HepG2 (cell line): Measurements from ENCODE around the gene SNRNP27. TPM values are rescaled to one million over a fixed set of nuclear protein-coding genes. Genes with fewer than 3 reads are reported as not detected.

Experiments used
- AGO2 ChIP-seq: fragments of 200-400 bp; formaldehyde crosslinking; optimal IDR thresholded peaks from 2 replicates; pipeline ENCODE3; 2017; ENCODE audit warnings: mild to moderate bottlenecking, low read depth, low read length, moderate library complexity
- E2F2 ChIP-seq: sonication (generic); formaldehyde crosslinking; IDR thresholded peaks from 2 replicates; pipeline ENCODE4 v1.4.0; 2020; ENCODE audit warnings: missing genetic modification reagents, borderline replicate concordance
- EED ChIP-seq: sonication (generic); formaldehyde crosslinking; IDR thresholded peaks from 2 replicates; pipeline ENCODE4 v1.5.0; 2020; ENCODE audit warnings: mild to moderate bottlenecking, missing genetic modification reagents
- ELF3 ChIP-seq: IDR thresholded peaks from 2 replicates; pipeline ENCODE4 v1.6.1; 2016; ENCODE audit warnings: missing genetic modification reagents, missing compliant biosample characterization
- GPN1 ChIP-seq: sonication (generic); formaldehyde crosslinking; IDR thresholded peaks from 2 replicates; pipeline ENCODE4 v1.5.1; 2020; ENCODE audit warnings: missing genetic modification reagents, borderline replicate concordance
- HDAC2 ChIP-seq: sonication (generic); formaldehyde crosslinking; IDR thresholded peaks from 2 replicates; pipeline ENCODE4 v1.4.0; 2020; ENCODE audit warnings: missing genetic modification reagents
- HMG20B ChIP-seq: conservative IDR thresholded peaks from 2 replicates; pipeline ENCODE4 v1.6.1; 2016; ENCODE audit warnings: missing genetic modification reagents, missing compliant biosample characterization
- ISL2 ChIP-seq: sonication (generic); formaldehyde crosslinking; IDR thresholded peaks from 2 replicates; pipeline ENCODE4 v1.5.0; 2020; ENCODE audit warnings: missing genetic modification reagents
- NKX3-1 ChIP-seq: sonication (generic); formaldehyde crosslinking; IDR thresholded peaks from 2 replicates; pipeline ENCODE4 v1.5.0; 2020; ENCODE audit warnings: missing genetic modification reagents
- PHF21A ChIP-seq: sonication (generic); formaldehyde crosslinking; IDR thresholded peaks from 2 replicates; pipeline ENCODE4 v1.5.0; 2020; ENCODE audit warnings: mild to moderate bottlenecking, missing genetic modification reagents
- POLR2AphosphoS2 ChIP-seq: IDR thresholded peaks from 2 replicates; pipeline ENCODE4 v1.6.1; 2011; ENCODE audit warnings: low read depth, low read length, improper control_type of control experiment
- RORA ChIP-seq: sonication (generic); formaldehyde crosslinking; IDR thresholded peaks from 2 replicates; pipeline ENCODE4 v1.5.0; 2020; ENCODE audit warnings: mild to moderate bottlenecking, missing genetic modification reagents, moderate library complexity
- SIN3B ChIP-seq: fragments of 150-350 bp; IDR thresholded peaks from 2 replicates; pipeline ENCODE4 v1.6.1; 2014; ENCODE audit warnings: low read length
- THYN1 ChIP-seq: sonication (generic); formaldehyde crosslinking; IDR thresholded peaks from 2 replicates; pipeline ENCODE4 v1.8.1; 2023; ENCODE audit warnings: low read depth, mild to moderate bottlenecking, moderate library complexity, missing genetic modification reagents, borderline replicate concordance
- TRAFD1 ChIP-seq: sonication (generic); formaldehyde crosslinking; IDR thresholded peaks from 2 replicates; pipeline ENCODE4 v1.5.1; 2020; ENCODE audit warnings: missing genetic modification reagents, mild to moderate bottlenecking, borderline replicate concordance
- ZBTB10 ChIP-seq: sonication (generic); formaldehyde crosslinking; IDR thresholded peaks from 2 replicates; pipeline ENCODE4 v1.4.0; 2020; ENCODE audit warnings: missing genetic modification reagents, borderline replicate concordance
- ZFP62 ChIP-seq: sonication (generic); formaldehyde crosslinking; IDR thresholded peaks from 2 replicates; pipeline ENCODE4 v1.4.0; 2020; ENCODE audit warnings: missing genetic modification reagents
- ZNF207 ChIP-seq: fragments of 450-650 bp; IDR thresholded peaks from 2 replicates; pipeline ENCODE4 v1.6.1; 2016; ENCODE audit warnings: antibody characterized with exemption, borderline replicate concordance
- ZNF292 ChIP-seq: sonication (generic); formaldehyde crosslinking; IDR thresholded peaks from 2 replicates; pipeline ENCODE4 v1.8.1; 2022; ENCODE audit warnings: mild to moderate bottlenecking, low read depth, missing genetic modification reagents, borderline replicate concordance
- ZNF30 ChIP-seq: sonication (generic); formaldehyde crosslinking; IDR thresholded peaks from 2 replicates; pipeline ENCODE4 v1.5.0; 2020; ENCODE audit warnings: mild to moderate bottlenecking, missing genetic modification reagents
- ZNF329 ChIP-seq: sonication (generic); formaldehyde crosslinking; IDR thresholded peaks from 2 replicates; pipeline ENCODE4 v1.9.0; 2021; ENCODE audit warnings: low read depth, mild to moderate bottlenecking, missing genetic modification reagents
- ZNF354B ChIP-seq: sonication (generic); formaldehyde crosslinking; IDR thresholded peaks from 2 replicates; pipeline ENCODE4 v1.8.0; 2022; ENCODE audit warnings: mild to moderate bottlenecking, missing genetic modification reagents
- ZNF432 ChIP-seq: sonication (generic); formaldehyde crosslinking; IDR thresholded peaks from 2 replicates; pipeline ENCODE4 v1.5.0; 2020; ENCODE audit warnings: missing genetic modification reagents, mild to moderate bottlenecking, borderline replicate concordance
- ZNF598 ChIP-seq: sonication (generic); formaldehyde crosslinking; IDR thresholded peaks from 2 replicates; pipeline ENCODE4 v1.5.1; 2020; ENCODE audit warnings: mild to moderate bottlenecking, missing genetic modification reagents, borderline replicate concordance
- ZNF788 ChIP-seq: sonication (generic); formaldehyde crosslinking; IDR thresholded peaks from 2 replicates; pipeline ENCODE4 v1.5.0; 2020; ENCODE audit warnings: mild to moderate bottlenecking, missing genetic modification reagents, borderline replicate concordance
- polyA plus RNA-seq, 8 experiments: library from polyadenylated mRNA; depleted of rRNA in 3 of 8; stranded (reverse) in 7 of 8; unstranded in 1 of 8; fragments of >200 nt; fragmentation: Illumina TruSeq in 4 of 8; extraction: Trizol in 4 of 8; gene quantifications; 2 replicates each; pipeline versions ENCODE4 v1.2.1 to v1.2.3, GENCODE V29; 2011 to 2016; ENCODE audit warnings: low read depth in 4 of 8, missing spikeins in 1 of 8, mixed read lengths in 1 of 8; ENCODE audit not compliant: insufficient read depth in 1 of 8
- total RNA-seq, 5 experiments: library from RNA; depleted of rRNA; stranded (reverse); fragments of >200 nt; fragmentation: Illumina TruSeq; extraction: Trizol; gene quantifications; 2 replicates each; pipeline ENCODE4 v1.2.3, GENCODE V29; 2016; ENCODE audit warnings: low read depth in 1 of 5

Gene SNRNP27
- total and polyA plus RNA-seq, 2 of the 13 experiments (the other 11 are each of a cell fraction or from before 2014, with no cell fraction given): 49.8 to 54.6 TPM

- TF ChIP-seq RORA: no peak; the same call in 1 of the 2 replicates
- no peak for TF ChIP-seq ZNF207
- TF ChIP-seq AGO2: no peak
- TF ChIP-seq POLR2AphosphoS2: no peak
- TF ChIP-seq GPN1 (CRISPR knock-in tag): peak; percentile 38; the same call in 1 of the 2 replicates
- TF ChIP-seq ZNF30 (CRISPR knock-in tag): no peak
- TF ChIP-seq PHF21A (CRISPR knock-in tag): peak; percentile 32
- TF ChIP-seq ZNF432: no peak
- peak; percentile 96 for TF ChIP-seq ELF3 (CRISPR knock-in tag)
- TF ChIP-seq ZNF788: peak; percentile 93
- TF ChIP-seq ZNF329: 0 out of 2 replicates have a peak, but pooled peaks have one; percentile 35
- no peak for TF ChIP-seq THYN1 (CRISPR knock-in tag)
- peak; percentile 90 for TF ChIP-seq HDAC2 (CRISPR knock-in tag)
- no peak for TF ChIP-seq ZFP62
- peak; percentile 91 for TF ChIP-seq SIN3B
- TF ChIP-seq NKX3-1 (CRISPR knock-in tag): peak; percentile 96
- TF ChIP-seq EED (CRISPR knock-in tag): peak; percentile 90
- peak; percentile 78; the same call in 1 of the 2 replicates for TF ChIP-seq ZNF598 (CRISPR knock-in tag)
- TF ChIP-seq TRAFD1 (CRISPR knock-in tag): no peak
- peak; percentile 67; the same call in 1 of the 2 replicates for TF ChIP-seq E2F2 (CRISPR knock-in tag)
- TF ChIP-seq ISL2 (CRISPR knock-in tag): peak; percentile 93
- TF ChIP-seq ZNF354B (CRISPR knock-in tag): 0 out of 2 replicates have a peak, but pooled peaks have one; percentile 80
- TF ChIP-seq HMG20B (CRISPR knock-in tag): peak; percentile 76
- TF ChIP-seq ZNF292 (CRISPR knock-in tag): no peak; the same call in 1 of the 2 replicates
- peak; percentile 93 for TF ChIP-seq ZBTB10
Measured at GRCh38 chr2:69893684-69894551, at the start of gene SNRNP27 (continued).
